ENCODE results near the gene RDX. TPM values are rescaled to one million over a fixed set of nuclear protein-coding genes. Genes with fewer than 3 reads are reported as not detected.

The RDX gene
- total RNA-seq, 1 donor from 2014 or later: 88.2 TPM

GRCh38 chr11:110279881-110280280 lies 16.5 kb downstream of the RDX start:
- H3K36me3 ChIP-seq (ENCODE audit: control insufficient read depth, insufficient read depth, low read length): no peaks in the 10 kb centered on the region
- no peak for FAIRE-seq
- TF ChIP-seq CTCF (IDR thresholded peaks at IDR 0.05; ENCODE audit: insufficient read depth, low read length, severe bottlenecking): no peak
- H3K4me3 ChIP-seq (ENCODE audit: low read depth, low read length): no peak overlapping the region
- DNase-seq (ENCODE audit: low read depth): no peak
- no peaks in the 10 kb centered on the region for H3K27me3 ChIP-seq (ENCODE audit: control insufficient read depth, insufficient read depth, low read length)

GRCh38 chr11:110272919-110273318 lies 23.5 kb downstream of the RDX start:
- no peak for TF ChIP-seq CTCF (IDR thresholded peaks at IDR 0.05; ENCODE audit: insufficient read depth, low read length, severe bottlenecking)
- no peaks in the 10 kb centered on the region for H3K27me3 ChIP-seq (ENCODE audit: control insufficient read depth, insufficient read depth, low read length)
- no peak for FAIRE-seq
- DNase-seq (ENCODE audit: low read depth): no peak
- no peak overlapping the region for H3K4me3 ChIP-seq (ENCODE audit: low read depth, low read length)
- peaks cover 1% of the 10 kb centered on the region for H3K36me3 ChIP-seq (ENCODE audit: control insufficient read depth, insufficient read depth, low read length)

- no peak for FAIRE-seq
- peaks cover 1% of the 10 kb centered on the region for H3K36me3 ChIP-seq (ENCODE audit: control insufficient read depth, insufficient read depth, low read length)
Measured at GRCh38 chr11:110269996-110270395, 26.4 kb downstream of the RDX start.

GRCh38 chr11:110268441-110268840 lies 28.0 kb downstream of the RDX start:
- DNase-seq (ENCODE audit: low read depth) (no peak), FAIRE-seq (no peak)
- H3K4me3 ChIP-seq (ENCODE audit: low read depth, low read length): no peak overlapping the region
- no peaks in the 10 kb centered on the region for H3K27me3 ChIP-seq (ENCODE audit: control insufficient read depth, insufficient read depth, low read length)
- TF ChIP-seq CTCF (IDR thresholded peaks at IDR 0.05; ENCODE audit: insufficient read depth, low read length, severe bottlenecking): no peak
- peaks cover 1% of the 10 kb centered on the region for H3K36me3 ChIP-seq (ENCODE audit: control insufficient read depth, insufficient read depth, low read length)

More at GRCh38 chr11:110269996-110270395, 26.4 kb downstream of the RDX start:
- DNase-seq (ENCODE audit: low read depth): no peak
- Histone ChIP-seq H3K27me3 (ENCODE audit: control insufficient read depth, insufficient read depth, low read length) (no peaks in the 10 kb centered on the region), H3K4me3 (ENCODE audit: low read depth, low read length) (no peak overlapping the region)
- TF ChIP-seq CTCF (IDR thresholded peaks at IDR 0.05; ENCODE audit: insufficient read depth, low read length, severe bottlenecking): no peak

GRCh38 chr11:110262072-110262403 lies 34.4 kb downstream of the RDX start:
- H3K4me3 ChIP-seq (ENCODE audit: low read depth, low read length): no peak overlapping the region
- FAIRE-seq: no peak
- DNase-seq (ENCODE audit: low read depth): no peak
- H3K27me3 ChIP-seq (ENCODE audit: control insufficient read depth, insufficient read depth, low read length): no peaks in the 10 kb centered on the region
- H3K36me3 ChIP-seq (ENCODE audit: control insufficient read depth, insufficient read depth, low read length): peaks cover 2% of the 10 kb centered on the region
- no peak for TF ChIP-seq CTCF (IDR thresholded peaks at IDR 0.05; ENCODE audit: insufficient read depth, low read length, severe bottlenecking)
